NOMO-1 treated with DMSO at 0.1 percent for 48 hours (cell line): ENCODE measurements around the gene JAKMIP2.

ENCODE experiments used
- DNase-seq: peaks from one replicate; lab custom pipeline; 2025; ENCODE audit not compliant: unreplicated experiment; lab: John Stamatoyannopoulos, UW

Gene JAKMIP2

GRCh38 chr5:147701468-147701867 lies 81.1 kb downstream of the JAKMIP2 start:
- DNase-seq: no peak

- no peak for DNase-seq
Measured at GRCh38 chr5:147699496-147700088, 82.9 kb downstream of the JAKMIP2 start.

- DNase-seq: no peak
Measured at GRCh38 chr5:147697380-147697779, 85.1 kb downstream of the JAKMIP2 start.

- DNase-seq: no peak
Measured at GRCh38 chr5:147694772-147695171, 87.8 kb downstream of the JAKMIP2 start.

- no peak for DNase-seq
Measured at GRCh38 chr5:147693233-147693632, 89.3 kb downstream of the JAKMIP2 start.

- DNase-seq: no peak
Measured at GRCh38 chr5:147691130-147691529, 91.4 kb downstream of the JAKMIP2 start.

GRCh38 chr5:147690595-147690994 lies 91.9 kb downstream of the JAKMIP2 start:
- DNase-seq: no peak

- no peak for DNase-seq
Measured at GRCh38 chr5:147689426-147689825, 93.1 kb downstream of the JAKMIP2 start.

- DNase-seq: no peak
Measured at GRCh38 chr5:147688656-147689356, 93.7 kb downstream of the JAKMIP2 start.

- DNase-seq: no peak
Measured at GRCh38 chr5:147687118-147687517, 95.4 kb downstream of the JAKMIP2 start.

GRCh38 chr5:147686421-147686820 lies 96.1 kb downstream of the JAKMIP2 start:
- no peak for DNase-seq

GRCh38 chr5:147685993-147686392 lies 96.5 kb downstream of the JAKMIP2 start:
- no peak for DNase-seq

GRCh38 chr5:147675168-147675567 lies 107.4 kb downstream of the JAKMIP2 start:
- no peak for DNase-seq

GRCh38 chr5:147674411-147674810 lies 108.1 kb downstream of the JAKMIP2 start:
- no peak for DNase-seq

GRCh38 chr5:147673791-147674190 lies 108.7 kb downstream of the JAKMIP2 start:
- DNase-seq: no peak

- no peak for DNase-seq
Measured at GRCh38 chr5:147673266-147673665, 109.3 kb downstream of the JAKMIP2 start.

GRCh38 chr5:147671365-147671764 lies 111.2 kb downstream of the JAKMIP2 start:
- no peak for DNase-seq

GRCh38 chr5:147670815-147671214 lies 111.7 kb downstream of the JAKMIP2 start:
- no peak for DNase-seq

- DNase-seq: no peak
Measured at GRCh38 chr5:147669169-147669869, 113.2 kb downstream of the JAKMIP2 start.

- no peak for DNase-seq
Measured at GRCh38 chr5:147668385-147668784, 114.1 kb downstream of the JAKMIP2 start.

GRCh38 chr5:147667363-147667762 lies 115.2 kb downstream of the JAKMIP2 start:
- no peak for DNase-seq

GRCh38 chr5:147666419-147666818 lies 116.1 kb downstream of the JAKMIP2 start:
- no peak for DNase-seq
